ENCODE results near the gene MAGOHB.
"Not testable (repeated sequence)": the region's sequence is repeated elsewhere in the genome, so short reads cannot be mapped to it uniquely, and the experiment has no call there.

The MAGOHB gene

DNA sequence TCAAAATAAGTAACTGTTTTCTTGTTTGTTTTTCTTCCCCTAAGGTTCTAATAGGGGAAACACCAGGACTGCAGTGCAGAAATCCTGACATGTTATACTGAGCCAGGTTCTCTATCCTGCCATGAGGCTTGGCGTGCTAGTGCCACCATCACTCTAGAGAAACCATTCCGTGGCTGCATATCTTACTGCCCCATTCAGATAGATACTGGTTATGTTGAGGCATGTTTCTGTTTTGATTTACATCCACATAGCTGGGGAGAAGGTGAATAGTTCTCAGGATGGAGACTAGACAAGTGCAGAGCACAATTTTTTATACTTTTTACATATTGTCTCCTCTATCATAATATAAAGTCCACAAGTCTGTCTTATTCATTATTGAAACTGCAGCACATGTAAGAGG lies 11.5 kb downstream of the MAGOHB start:
- TF ChIP-seq, protein P1, sequence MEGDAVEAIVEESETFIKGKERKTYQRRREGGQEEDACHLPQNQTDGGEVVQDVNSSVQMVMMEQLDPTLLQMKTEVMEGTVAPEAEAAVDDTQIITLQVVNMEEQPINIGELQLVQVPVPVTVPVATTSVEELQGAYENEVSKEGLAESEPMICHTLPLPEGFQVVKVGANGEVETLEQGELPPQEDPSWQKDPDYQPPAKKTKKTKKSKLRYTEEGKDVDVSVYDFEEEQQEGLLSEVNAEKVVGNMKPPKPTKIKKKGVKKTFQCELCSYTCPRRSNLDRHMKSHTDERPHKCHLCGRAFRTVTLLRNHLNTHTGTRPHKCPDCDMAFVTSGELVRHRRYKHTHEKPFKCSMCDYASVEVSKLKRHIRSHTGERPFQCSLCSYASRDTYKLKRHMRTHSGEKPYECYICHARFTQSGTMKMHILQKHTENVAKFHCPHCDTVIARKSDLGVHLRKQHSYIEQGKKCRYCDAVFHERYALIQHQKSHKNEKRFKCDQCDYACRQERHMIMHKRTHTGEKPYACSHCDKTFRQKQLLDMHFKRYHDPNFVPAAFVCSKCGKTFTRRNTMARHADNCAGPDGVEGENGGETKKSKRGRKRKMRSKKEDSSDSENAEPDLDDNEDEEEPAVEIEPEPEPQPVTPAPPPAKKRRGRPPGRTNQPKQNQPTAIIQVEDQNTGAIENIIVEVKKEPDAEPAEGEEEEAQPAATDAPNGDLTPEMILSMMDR (IDR thresholded peaks at IDR 0.05; ENCODE audit: control insufficient read depth, extremely low read depth, insufficient read depth), result no peak
- H3K4me3 ChIP-seq (ENCODE audit: low read depth, low read length), result no peak overlapping the region
- DNase-seq (ENCODE audit: low read depth), result no peak

DNA sequence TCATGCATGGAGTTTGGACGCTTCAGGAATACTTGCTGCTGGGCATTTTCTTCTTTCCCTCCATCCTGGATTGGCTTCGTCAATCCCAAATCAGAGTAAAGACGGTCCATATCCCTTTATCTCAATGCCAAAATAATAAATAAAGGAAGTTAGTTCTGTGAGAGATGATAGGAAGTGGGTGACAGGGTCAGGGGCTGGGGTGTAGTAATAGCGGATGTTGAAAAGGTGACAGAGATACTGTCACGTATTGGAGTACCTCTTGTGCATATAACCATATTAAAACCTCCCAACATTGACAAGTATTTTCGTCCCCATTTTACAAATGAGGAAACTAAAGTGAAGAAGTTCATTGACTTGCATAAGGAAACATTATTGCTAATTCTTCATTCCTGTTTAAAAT lies 12.4 kb downstream of the MAGOHB start:
- no peak overlapping the region for H3K4me3 ChIP-seq (ENCODE audit: low read depth, low read length)
- DNase-seq (ENCODE audit: low read depth), result no peak
- TF ChIP-seq, protein P1 (IDR thresholded peaks at IDR 0.05; ENCODE audit: control insufficient read depth, extremely low read depth, insufficient read depth), result no peak

DNA sequence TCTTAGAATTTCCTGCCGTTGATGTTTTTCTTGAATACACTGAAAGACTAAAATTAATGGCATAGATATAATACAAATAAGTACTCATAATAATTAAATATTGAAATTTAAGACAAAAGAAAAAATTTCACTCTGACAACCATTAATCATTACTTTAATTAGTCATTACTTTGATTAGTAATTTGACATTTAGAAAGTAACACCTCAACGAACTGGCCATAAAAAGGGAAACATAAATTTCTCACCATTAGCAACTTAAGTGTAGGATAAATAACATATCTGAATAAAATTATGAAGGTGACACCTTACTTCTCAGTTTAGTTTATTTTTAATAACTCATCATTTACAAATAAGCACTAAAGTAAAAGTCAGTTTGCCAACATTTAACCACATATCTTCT lies 17.5 kb downstream of the MAGOHB start:
- TF ChIP-seq, protein P1 (IDR thresholded peaks at IDR 0.05; ENCODE audit: control insufficient read depth, extremely low read depth, insufficient read depth), result no peak
- DNase-seq (ENCODE audit: low read depth), result no peak

DNA sequence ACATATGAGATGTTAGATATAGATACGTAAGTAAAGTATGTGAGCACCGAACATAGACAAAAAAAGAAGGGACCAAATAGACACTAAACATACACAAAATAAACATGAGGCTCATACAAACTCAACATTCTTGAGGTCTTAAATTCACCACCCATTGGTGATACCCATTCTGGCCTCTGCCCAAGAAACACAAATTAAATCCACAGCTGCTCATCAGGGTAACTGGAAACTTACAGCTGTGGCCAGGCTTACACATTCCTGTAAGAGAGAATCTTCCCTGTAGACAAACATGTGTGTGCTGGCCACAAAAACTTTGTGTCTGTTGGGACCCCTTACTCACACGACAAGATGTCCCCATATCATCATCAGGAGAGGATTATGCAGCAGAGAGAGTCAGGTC lies 22.4 kb downstream of the MAGOHB start:
- no peak for DNase-seq (ENCODE audit: low read depth)
- TF ChIP-seq, protein P1 (IDR thresholded peaks at IDR 0.05; ENCODE audit: control insufficient read depth, extremely low read depth, insufficient read depth), result no peak
- no peak overlapping the region for H3K4me3 ChIP-seq (ENCODE audit: low read depth, low read length)

More for the DNA sequence above, 17.5 kb downstream of the MAGOHB start:
- H3K4me3 ChIP-seq (ENCODE audit: low read depth, low read length), result no peak overlapping the region

DNA sequence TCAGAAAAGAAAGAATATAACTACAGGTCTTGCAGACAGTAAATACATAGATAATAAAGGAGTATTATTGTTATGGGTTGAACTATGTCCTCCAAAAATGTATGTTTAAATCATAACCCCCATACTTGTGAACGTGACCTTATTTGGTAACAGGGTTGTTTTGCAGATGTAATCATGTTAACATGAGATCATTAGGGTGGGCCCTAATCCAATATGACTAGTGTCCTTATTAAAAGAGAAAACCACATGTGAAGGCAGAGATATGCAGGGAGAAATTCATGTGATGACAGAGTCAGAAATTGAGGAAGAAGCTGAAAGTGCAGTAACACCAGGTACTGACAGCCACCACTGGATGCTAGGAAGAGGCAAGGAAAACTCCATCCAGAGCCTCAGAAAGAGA lies 29.0 kb downstream of the MAGOHB start:
- TF ChIP-seq, protein P1 (IDR thresholded peaks at IDR 0.05; ENCODE audit: control insufficient read depth, extremely low read depth, insufficient read depth), result no peak
- DNase-seq (ENCODE audit: low read depth), result no peak
- no peak overlapping the region for H3K4me3 ChIP-seq (ENCODE audit: low read depth, low read length)

DNA sequence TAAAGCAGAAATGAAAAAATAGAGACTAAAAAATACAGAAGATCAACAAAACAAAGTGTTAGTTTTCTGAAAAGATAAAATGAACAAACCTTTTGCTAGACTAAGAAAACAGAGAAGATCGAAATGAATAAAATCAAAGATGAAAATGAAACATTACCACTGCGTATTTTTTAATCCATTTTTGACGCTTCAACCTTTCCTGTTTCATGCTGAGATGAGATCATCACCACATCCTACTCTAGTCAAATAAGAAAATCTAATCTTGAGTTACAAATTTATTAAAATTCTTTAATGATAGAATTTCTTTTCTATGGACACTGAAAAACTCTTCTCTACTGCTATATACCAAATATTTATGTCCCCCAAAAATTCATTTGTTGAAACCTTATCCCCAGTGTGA lies 30.7 kb downstream of the MAGOHB start:
- DNase-seq (ENCODE audit: low read depth), result no peak
- no peak overlapping the region for H3K4me3 ChIP-seq (ENCODE audit: low read depth, low read length)
- TF ChIP-seq, protein P1 (IDR thresholded peaks at IDR 0.05; ENCODE audit: control insufficient read depth, extremely low read depth, insufficient read depth), result no peak

DNA sequence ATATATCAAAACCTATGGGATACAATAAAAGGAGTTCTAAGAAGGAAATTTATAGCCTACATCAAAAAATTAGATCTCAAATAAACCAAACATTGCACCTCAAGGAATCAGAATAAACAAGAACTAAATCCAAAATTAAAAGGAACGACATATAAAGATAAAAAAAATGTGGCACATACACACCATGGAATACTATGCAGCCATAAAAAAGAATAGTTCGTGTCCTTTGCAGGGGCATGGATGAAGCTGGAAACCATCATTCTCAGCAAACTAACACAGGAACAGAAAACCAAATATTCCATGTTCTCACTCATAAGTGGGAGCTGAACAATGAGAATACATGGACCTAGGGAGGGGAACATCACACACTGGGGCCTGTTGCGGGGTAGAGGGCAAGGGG lies 31.3 kb downstream of the MAGOHB start:
- not testable (repeated sequence) for DNase-seq (ENCODE audit: low read depth); H3K4me3 ChIP-seq (ENCODE audit: low read depth, low read length)

Data from LNCaP clone FGC (cell line).